HG03045 (cell line): ENCODE measurements around the gene CEACAM6.
"Not testable (repeated sequence)": the region's sequence is repeated elsewhere in the genome, so short reads cannot be mapped to it uniquely, and the experiment has no call there.

ENCODE experiments used
- ATAC-seq: cut with Tn5 transposase; IDR thresholded peaks from one replicate; pipeline ENCODE4 v1.9.1; 2021; ENCODE audit warnings: mild to moderate bottlenecking, moderate library complexity; ENCODE audit not compliant: unreplicated experiment

The CEACAM6 gene

DNA sequence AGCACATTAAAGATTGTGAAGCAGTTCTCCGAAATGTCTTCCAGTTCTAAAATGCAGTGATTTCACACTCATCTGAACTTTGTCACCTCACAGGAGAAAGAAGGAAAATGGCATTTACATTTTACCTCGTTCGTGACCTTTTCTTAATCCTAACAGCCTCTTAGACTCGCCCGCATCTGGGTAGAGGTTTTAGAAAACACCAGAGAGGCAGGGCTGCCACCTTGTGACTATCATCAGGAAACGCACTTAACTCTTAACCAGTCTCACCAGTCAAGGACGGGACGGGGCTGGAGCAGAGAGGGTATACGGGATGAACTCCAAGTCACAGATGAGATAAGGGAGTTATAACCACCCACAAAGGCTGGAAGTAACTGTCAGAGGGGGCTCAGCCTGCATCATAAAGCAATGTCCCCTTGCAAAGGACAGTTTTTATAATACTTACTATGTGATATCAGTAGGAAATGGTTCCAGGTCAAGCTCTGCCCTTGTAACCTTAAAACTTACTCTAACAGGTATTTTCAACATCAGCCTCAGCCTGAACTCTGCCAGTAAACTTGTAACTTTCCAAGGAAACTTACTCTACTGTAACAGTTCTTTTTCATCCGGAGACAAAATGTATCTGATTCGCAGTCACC, 8.6 kb upstream of the CEACAM6 start:
- ATAC-seq: no peak

DNA sequence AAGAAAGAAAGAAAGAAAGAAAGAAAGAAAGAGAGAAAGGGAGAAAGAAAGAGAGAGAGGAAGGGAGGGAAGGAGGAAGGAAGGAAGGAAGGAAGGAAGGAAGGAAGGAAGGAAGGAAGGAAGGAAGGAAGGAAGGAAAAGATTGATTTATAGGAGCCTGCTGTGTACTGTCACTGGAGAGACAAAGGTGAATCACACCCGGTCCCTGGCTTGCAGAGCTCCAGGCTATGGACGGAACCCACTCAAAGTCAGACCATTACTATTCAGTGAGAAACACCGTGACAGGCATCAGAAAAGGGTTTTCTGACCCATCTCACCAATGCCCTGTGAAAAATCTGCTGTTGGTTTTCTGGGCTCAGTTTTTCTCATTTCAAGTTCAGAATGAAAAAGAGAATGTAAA, 7.3 kb upstream of the CEACAM6 start:
- ATAC-seq: no peak

DNA sequence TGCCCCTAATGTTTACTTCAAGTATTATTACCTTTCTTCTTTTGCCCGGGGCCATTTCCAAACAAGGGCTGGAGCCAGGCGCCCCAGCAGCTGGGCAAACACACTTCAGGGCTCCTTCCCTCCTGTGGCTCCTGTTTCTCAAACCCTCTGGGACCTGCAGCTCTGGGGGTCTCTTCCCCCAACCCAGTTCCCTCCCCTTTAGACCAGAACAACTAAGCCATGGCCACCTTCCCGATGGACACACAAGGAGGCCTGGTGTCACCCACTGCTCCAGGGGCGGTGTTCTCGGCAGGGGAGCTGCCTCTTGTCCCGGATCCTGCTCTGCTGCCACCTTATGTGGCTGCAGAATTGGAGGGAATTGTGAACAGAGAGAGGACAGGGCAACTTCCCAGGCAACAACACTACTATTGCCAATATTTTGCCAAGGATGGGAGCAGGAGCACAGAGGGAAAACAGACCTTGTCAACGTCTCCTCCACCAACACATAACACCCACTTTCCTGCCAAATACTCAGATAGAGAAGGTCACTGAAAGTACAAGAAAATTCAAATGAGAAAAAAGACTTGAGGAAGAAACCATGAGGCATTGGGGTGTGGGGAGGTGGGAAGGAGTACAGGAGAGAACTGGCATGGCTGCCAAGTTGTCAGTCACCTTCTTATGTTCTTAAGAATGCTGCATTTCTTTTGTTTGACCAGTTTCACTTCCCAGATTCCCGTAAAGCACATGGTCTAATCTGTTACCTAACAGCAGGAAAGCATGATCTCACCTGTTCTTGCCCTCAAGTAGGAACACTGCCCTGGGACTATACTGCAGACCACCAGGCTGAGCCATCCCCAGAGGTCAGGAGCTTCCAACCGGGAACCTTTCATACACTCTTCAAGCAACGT, 4.8 kb upstream of the CEACAM6 start:
- not testable (repeated sequence) for ATAC-seq

DNA sequence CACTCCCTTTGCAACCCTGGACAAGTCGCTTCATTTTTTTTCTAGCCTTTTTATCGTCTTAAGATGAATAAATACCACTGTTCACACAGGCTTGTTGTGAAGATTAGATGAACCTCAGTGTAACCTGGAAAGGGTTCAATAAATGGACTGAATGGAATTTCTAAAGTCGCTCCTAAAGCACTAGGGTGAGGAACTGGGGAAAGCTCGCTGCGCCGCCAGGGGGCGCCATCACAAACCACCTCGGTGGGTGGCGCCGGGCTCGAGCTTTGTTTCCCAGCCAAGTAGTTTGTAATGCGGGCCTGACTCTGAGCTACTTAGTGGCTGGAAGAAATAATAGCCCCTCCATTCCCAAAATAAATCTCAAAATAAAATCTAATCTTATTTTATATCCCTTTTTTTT, 2.2 kb upstream of the CEACAM6 start:
- ATAC-seq: no peak

DNA sequence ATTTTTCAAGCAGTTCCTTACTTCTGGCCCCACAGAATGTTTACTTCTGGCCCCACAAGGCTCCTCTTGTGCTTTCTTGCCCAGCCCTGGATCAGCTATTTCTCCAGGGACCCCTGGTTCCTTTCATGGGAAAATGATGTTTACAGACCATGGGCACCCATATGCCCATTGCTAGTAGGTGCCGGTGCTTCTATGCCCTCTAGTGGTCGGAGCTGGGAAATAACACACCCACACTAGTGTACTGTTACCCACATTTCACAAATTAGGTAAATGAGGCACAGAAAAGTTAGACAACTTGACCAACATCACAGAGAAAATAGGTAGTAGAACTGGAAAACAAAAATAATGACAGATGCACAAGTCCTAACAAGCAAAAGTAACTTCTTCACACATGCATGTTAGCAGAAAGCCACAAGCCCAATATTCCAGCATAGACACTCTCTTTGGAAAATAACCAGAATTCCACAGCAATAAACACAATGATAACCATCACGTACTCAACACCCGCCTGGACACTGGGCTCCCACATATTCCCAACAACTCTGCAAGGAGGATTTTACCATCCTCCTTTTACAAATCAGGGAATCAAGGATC, 1.3 kb upstream of the CEACAM6 start:
- ATAC-seq: no peak

DNA sequence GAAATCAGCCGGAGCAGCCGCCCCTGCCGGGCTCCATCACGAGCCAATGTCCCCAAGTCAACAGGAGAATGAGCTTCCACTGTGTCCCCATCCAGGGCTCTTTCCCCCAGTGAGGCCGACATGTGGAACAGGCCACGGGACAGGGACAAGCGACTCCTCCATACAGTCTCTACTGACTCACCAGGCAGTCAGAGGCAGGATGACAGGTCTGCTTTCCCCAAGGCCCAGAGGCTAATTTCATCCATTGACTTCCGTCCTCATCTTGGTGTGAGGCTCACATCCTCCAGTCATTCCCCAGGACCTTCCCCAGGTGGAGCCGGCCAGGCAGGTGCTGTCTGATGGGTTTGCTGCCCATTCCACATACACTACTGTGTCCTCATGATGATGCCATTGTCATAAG, 3.5 kb downstream of the CEACAM6 start:
- ATAC-seq: no peak

DNA sequence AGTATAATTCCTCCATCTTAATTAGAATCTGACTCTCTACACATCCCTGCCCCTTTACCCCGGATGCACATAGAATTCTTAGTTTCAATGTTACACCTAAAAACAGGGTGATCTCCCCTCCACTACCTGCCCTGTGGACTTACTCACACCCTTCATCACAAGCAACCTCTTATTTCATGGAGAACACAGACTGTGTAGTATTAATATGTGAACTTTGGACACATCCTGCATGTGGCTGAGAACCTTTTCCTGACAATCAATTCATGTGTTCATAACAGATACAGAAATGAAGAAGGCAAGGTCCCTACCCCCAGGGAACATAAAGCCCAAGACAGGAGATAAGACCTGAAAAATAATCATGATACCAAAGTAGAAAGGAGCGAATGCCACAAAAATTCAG, 11.8 kb downstream of the CEACAM6 start:
- no peak for ATAC-seq

DNA sequence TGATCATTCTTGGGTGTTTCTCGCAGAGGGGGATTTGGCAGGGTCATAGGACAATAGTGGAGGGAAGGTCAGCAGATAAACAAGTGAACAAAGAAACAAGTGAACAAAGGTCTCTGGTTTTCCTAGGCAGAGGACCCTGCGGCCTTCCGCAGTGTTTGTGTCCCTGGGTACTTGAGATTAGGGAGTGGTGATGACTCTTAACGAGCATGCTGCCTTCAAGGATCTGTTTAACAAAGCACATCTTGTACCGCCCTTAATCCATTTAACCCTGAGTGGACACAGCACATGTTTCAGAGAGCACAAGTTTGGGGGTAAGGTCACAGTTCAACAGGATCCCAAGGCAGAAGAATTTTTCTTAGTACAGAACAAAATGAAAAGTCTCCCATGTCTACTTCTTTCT, 12.8 kb downstream of the CEACAM6 start:
- not testable (repeated sequence) for ATAC-seq

DNA sequence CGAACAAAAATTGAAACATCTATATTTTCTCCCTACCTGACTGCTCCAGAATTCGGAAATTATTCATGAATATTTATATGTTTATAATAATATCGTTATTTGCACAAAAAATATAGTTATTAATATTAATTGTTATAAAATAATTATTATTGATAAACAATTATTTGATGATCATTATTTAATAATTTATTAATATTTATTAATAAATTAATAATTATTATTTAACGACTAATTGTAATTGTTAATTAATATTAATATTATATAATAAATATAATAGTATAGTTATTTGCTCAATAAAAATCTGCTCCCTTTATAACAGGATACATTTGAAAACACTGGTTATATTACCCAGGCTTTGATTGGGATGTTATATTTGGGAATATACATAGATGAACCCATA, 14.3 kb downstream of the CEACAM6 start:
- no peak for ATAC-seq

DNA sequence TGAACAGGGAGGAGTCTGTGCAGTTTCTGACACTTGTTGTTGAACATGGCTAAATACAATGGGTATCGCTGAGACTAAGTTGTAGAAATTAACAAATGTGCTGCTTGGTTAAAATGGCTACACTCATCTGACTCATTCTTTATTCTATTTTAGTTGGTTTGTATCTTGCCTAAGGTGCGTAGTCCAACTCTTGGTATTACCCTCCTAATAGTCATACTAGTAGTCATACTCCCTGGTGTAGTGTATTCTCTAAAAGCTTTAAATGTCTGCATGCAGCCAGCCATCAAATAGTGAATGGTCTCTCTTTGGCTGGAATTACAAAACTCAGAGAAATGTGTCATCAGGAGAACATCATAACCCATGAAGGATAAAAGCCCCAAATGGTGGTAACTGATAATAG, 16.1 kb downstream of the CEACAM6 start:
- no peak for ATAC-seq

DNA sequence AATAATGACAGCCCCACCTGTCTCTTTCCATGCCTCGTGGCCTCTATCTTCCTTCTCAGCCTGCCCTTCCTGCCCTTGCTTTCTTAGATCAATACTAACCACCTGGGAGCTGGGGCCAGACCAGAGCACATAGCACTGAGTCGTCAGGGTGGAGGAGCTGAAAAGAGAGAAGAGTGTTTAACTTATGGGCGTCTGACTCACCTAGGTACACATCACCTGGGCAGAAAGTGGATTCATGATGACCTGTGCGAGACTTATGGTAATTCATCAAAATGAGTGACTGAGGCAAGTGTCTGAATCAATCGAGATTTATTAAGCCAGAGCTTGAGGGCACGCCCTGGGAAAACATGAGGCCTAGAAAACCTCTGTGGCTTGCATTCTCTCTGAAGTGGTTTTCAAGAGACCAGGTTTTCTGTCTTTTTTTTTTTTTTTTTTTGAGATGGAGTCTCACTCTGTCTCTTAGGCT, 19.2 kb downstream of the CEACAM6 start:
- no peak for ATAC-seq

DNA sequence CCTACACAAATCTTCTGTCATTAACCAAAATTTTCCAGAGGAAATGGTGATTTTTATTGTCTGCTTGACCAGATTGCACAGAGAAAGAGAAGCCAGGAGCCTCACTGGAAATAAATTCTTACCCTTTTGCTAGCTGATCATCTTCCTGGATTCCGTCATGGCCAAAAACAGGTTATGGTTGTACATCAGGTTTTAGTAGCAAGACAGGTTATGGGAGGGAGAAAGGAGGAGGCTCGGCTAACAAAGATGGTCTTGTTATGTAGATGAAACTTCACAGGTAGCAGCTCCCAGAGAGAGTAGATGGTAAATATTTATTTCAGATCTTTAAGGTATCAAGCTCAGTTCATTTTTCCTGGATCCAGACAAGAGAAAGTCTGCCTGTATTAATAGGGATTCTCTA, 21.4 kb downstream of the CEACAM6 start:
- no peak for ATAC-seq

DNA sequence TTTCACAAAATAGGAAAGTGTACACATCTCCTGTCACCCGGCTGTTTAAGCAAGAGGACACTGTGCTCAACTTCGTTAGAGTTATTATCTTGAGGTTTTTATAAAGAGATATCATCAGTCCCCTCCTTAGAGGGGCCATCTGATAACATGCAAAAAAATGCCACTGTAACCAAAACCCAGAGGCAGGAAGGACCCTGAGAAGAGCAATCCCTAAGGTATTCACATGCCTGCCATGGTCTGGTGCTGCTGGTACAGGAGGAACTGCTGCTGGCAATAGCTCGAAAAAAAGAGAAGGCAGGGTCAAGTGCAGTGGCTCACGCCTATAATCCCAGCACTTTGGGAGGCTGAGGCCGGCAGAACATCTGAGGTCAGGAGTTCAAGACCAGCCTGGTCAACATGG, 28.3 kb downstream of the CEACAM6 start:
- no peak for ATAC-seq

DNA sequence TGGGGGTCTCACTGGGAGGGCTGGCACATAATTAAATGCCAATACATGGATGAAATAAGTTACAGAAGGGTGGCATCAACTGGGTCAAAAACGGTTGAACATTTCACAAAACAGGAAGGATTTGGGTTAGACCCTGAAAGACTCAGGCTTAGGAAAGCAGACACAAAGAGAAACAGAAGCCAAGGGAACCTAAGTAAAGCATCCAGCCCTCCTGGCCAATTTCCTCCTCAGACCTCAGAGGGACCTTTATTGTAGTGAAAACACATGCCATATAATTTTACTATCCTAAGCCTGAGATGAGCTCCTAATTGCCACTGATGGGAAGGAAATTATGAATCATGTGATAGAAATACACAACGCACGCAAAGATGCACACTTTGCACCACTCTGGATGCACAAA, 29.0 kb downstream of the CEACAM6 start:
- ATAC-seq: no peak

DNA sequence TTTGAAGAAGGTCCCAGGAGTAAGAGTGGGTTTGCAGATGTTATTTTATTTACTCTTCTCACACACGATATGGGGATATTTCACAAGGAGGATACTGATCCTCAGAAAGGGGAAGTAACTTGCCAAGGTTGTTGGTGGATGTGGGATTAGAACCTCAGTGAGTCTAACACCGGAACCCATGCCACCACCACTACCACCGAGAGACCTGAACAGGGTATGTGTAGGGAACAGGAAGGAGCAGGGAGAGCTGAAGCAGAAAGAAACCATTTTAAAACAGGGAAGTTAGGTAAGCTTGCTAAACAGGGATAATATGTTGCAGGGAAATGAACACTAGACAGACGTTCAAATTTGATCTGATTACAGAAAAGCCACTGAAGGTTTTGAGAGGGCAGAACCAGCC, 29.4 kb downstream of the CEACAM6 start:
- no peak for ATAC-seq

DNA sequence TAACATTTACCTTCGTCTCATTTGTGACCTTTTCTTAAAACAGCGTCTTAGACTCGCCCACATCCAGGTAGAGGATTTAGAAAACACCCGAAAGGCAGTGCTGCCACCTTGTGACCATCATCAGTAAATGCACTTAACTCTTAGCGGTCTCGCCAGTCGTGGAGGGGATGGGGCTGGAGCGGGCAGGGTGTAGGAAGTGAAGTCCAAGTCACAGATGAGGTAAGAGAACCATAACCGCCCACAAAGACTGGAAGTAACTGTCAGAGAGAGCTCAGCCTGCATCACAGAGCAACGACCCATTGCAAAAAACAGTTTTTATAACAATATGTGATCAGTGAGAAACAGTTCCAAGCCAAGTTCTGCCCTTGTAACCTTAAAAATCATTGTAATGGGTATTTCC, 30.3 kb downstream of the CEACAM6 start:
- ATAC-seq: no peak

DNA sequence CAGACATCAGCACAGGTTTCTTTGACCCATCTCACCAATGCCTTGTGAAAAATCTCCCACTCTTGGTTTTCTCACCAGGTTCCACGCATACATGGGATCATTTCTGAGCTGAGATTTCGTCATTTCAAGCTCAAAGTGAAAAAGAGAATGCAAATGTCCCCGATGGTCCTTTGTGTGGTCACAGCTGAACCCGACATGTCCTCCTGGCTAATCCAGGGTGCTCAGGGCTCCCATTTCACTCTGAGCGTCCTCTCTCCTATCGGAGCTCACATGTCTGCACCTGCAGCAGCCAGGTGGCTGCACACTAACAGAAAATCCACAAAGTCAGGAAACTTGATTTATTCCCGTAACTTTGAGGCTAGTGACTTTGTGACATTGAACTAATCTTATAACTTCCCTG, 31.7 kb downstream of the CEACAM6 start:
- no peak for ATAC-seq

DNA sequence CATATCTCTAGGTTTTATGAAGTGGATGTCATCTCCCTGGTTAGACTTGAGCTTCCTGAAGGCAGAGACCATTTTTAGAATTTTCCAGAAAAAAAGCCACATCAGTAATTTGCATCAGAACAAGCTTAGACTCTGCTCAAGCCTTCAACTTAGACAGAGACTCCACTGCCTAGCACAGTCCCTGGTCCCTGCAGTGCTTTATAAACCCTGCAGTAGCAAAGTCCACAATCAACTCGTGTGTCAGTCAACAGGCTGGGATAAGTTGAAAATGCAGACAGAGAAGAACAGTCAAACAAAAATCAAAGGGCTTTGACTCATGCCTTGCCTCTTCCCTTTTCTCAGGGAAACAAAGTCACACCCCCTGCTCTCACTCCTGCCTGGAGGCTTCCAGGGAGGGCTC, 33.2 kb downstream of the CEACAM6 start:
- ATAC-seq: not testable (repeated sequence)

DNA sequence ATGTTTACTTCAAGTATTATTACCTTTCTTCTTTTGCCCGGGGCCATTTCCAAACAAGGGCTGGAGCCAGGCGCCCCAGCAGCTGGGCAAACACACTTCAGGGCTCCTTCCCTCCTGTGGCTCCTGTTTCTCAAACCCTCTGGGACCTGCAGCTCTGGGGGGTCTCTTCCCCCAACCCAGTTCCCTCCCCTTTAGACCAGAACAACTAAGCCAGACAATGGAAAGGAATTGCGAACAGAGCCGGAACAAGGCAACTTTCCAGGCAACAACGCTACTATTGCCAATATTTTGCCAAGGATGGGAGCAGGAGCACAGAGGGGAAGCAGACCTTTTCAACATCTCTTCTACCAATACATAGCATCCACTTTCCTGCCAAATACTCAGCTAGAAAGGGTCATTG, 33.7 kb downstream of the CEACAM6 start:
- not testable (repeated sequence) for ATAC-seq

DNA sequence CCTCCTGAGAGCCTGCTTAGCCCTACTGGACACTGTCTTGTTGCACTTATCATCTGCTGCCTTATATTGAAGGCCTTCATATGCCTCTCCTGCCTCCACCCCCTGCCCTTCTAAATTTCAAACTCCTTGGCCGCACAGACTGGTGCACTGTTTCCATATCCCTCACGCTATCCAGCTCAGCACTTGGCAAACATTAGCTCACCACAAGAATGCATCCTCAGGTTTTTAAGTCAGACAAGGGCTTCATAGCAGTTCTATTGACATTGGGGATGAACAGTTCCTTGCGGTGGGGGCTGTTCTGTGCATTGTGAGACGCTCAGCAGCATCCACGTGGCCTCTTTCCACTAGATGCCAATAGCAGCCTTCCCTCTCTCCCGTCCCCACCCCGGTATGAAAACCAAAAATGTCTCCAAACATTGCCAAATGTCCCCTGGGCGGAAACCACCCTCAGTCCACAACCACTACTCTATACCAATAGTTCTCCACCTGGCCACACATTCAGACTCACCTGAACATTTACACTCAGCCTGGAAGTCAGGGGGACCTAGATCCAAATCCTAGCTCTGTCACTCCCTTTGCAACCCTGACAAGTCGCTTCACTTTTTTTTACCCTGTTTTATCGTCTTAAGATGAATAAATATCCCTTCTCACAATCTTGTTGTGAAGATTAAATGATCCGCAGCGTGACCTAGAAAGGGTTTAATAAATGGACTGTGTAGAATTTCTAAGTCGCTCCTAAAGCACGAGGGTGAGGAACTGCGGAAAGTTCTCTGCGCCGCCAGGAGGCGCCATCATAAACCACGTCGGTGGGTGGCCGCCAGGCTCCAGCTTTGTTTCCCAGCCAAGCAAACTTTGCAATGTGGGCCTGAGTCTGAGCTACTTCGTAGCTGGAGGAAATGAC, 37.4 kb downstream of the CEACAM6 start:
- ATAC-seq: no peak

DNA sequence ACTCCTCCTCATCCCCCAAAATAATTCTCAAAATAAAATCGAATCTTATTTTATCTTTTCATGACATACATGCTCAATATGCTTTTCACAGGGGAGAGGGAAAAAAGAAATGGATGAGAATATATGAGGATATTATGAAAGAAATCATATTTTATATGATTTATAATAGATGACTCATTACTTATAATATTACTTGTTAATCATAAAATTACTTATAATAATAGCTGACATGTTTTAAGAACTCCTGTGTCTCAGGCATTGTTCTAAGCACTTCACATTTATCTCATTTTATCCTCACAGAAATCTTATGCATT, 38.0 kb downstream of the CEACAM6 start:
- no peak for ATAC-seq
